H9 (cell line): ENCODE results near the gene TMIGD2. TPM values are rescaled to one million over a fixed set of nuclear protein-coding genes. Genes with fewer than 3 reads are reported as not detected.

Source experiments
- DNase-seq: peaks from one replicate; pipeline ENCODE4 v3.0.0-alpha.2; 2017
- H2AFZ ChIP-seq: one replicate; pipeline ENCODE4 v1.6.1; 2013; ENCODE audit warnings: mild to moderate bottlenecking, low read length, control low read depth, moderate library complexity
- H2AK5ac ChIP-seq: 2 replicates; pipeline ENCODE4 v1.6.1; 2013; ENCODE audit warnings: low read length, control low read depth, mixed read lengths; ENCODE audit not compliant: insufficient read length
- H2BK120ac ChIP-seq: one replicate; pipeline ENCODE4 v1.6.1; 2013; ENCODE audit warnings: low read depth, mild to moderate bottlenecking, low read length, control low read depth, inconsistent platforms; ENCODE audit not compliant: poor library complexity, severe bottlenecking
- H2BK12ac ChIP-seq: 2 replicates; pipeline ENCODE4 v1.6.1; 2013; ENCODE audit warnings: low read length, control low read depth, mixed read lengths, low read depth; ENCODE audit not compliant: insufficient read length
- H2BK15ac ChIP-seq: 2 replicates; pipeline ENCODE4 v1.6.1; 2013; ENCODE audit warnings: low read depth, low read length, control low read depth
- H2BK20ac ChIP-seq: one replicate; pipeline ENCODE4 v1.6.1; 2013; ENCODE audit warnings: low read depth, mild to moderate bottlenecking, low read length, control low read depth, inconsistent platforms; ENCODE audit not compliant: poor library complexity, severe bottlenecking
- H2BK5ac ChIP-seq: 2 replicates; pipeline ENCODE4 v1.6.1; 2013; ENCODE audit warnings: low read length, control low read depth, mixed read lengths; ENCODE audit not compliant: insufficient read length
- H3K14ac ChIP-seq: 2 replicates; pipeline ENCODE4 v1.6.1; 2013; ENCODE audit warnings: low read length, control low read depth; ENCODE audit not compliant: insufficient read depth
- H3K18ac ChIP-seq: 2 replicates; pipeline ENCODE4 v1.6.1; 2013; ENCODE audit warnings: low read depth, mild to moderate bottlenecking, mixed read lengths, low read length, control low read depth; ENCODE audit not compliant: insufficient read length
- H3K23ac ChIP-seq: 2 replicates; pipeline ENCODE4 v1.6.1; 2013; ENCODE audit warnings: low read length, control low read depth, mixed read lengths, low read depth; ENCODE audit not compliant: insufficient read length
- H3K23me2 ChIP-seq: 2 replicates; pipeline ENCODE4 v1.6.1; 2013; ENCODE audit warnings: low read depth, mild to moderate bottlenecking, mixed read lengths, low read length, control low read depth; ENCODE audit not compliant: insufficient read length, poor library complexity, severe bottlenecking
- H3K27ac ChIP-seq: 2 replicates; pipeline ENCODE4 v1.5.1; 2013; ENCODE audit warnings: low read length, control low read depth, mixed read lengths, low read depth; ENCODE audit not compliant: insufficient read length
- H3K27me3 ChIP-seq: 2 replicates; pipeline ENCODE4 v1.6.1; 2013; ENCODE audit warnings: low read length, control low read depth, inconsistent platforms; ENCODE audit not compliant: insufficient read depth
- H3K4ac ChIP-seq: 2 replicates; pipeline ENCODE4 v1.6.1; 2013; ENCODE audit warnings: low read depth, mild to moderate bottlenecking, control low read depth, inconsistent platforms, low read length, moderate library complexity
- H3K4me1 ChIP-seq: 2 replicates; pipeline ENCODE4 v1.6.1; 2013; ENCODE audit warnings: low read length, control low read depth, inconsistent platforms; ENCODE audit not compliant: insufficient read depth
- H3K4me2 ChIP-seq: 2 replicates; pipeline ENCODE4 v1.6.1; 2013; ENCODE audit warnings: low read length, control low read depth, mixed read lengths; ENCODE audit not compliant: insufficient read length, insufficient read depth
- H3K56ac ChIP-seq: 2 replicates; pipeline ENCODE4 v1.6.1; 2013; ENCODE audit warnings: low read depth, mild to moderate bottlenecking, mixed read lengths, low read length, control low read depth; ENCODE audit not compliant: insufficient read length
- H3K79me1 ChIP-seq: 2 replicates; pipeline ENCODE4 v1.6.1; 2013; ENCODE audit warnings: low read depth, mild to moderate bottlenecking, moderate library complexity, low read length, control low read depth, inconsistent platforms; ENCODE audit not compliant: insufficient read depth, poor library complexity, severe bottlenecking
- H3K79me2 ChIP-seq: 2 replicates; pipeline ENCODE4 v1.6.1; 2013; ENCODE audit warnings: low read length, control low read depth, inconsistent platforms; ENCODE audit not compliant: insufficient read depth
- H3K9ac ChIP-seq: 2 replicates; pipeline ENCODE4 v1.6.1; 2013; ENCODE audit warnings: low read length, control low read depth, mixed read lengths; ENCODE audit not compliant: insufficient read length; ENCODE audit errors: extremely low read depth
- H3K9me3 ChIP-seq: one replicate; pipeline ENCODE4 v1.6.1; 2013; ENCODE audit warnings: low read depth, low read length, inconsistent platforms; ENCODE audit not compliant: control insufficient read depth
- H3T11ph ChIP-seq: one replicate; pipeline ENCODE4 v1.6.1; 2013; ENCODE audit warnings: mild to moderate bottlenecking, low read length, control low read depth, inconsistent platforms
- H4K20me1 ChIP-seq: one replicate; pipeline ENCODE4 v1.6.1; 2013; ENCODE audit not compliant: control insufficient read depth, insufficient read length, insufficient read depth
- H4K5ac ChIP-seq: 2 replicates; pipeline ENCODE4 v1.6.1; 2013; ENCODE audit warnings: low read depth, mild to moderate bottlenecking, mixed read lengths, low read length, control low read depth; ENCODE audit not compliant: insufficient read length
- H4K8ac ChIP-seq: replicated peaks from 2 replicates; pipeline ENCODE4 v1.6.1; 2013; ENCODE audit warnings: low read length, control low read depth, mixed read lengths, low read depth; ENCODE audit not compliant: insufficient read length
- H4K91ac ChIP-seq: 2 replicates; pipeline ENCODE4 v1.6.1; 2013; ENCODE audit warnings: low read depth, mild to moderate bottlenecking, moderate library complexity, mixed read lengths, low read length, control low read depth; ENCODE audit not compliant: insufficient read length
- H3K27ac Mint-ChIP-seq, 3 experiments: 2 replicates in 2 of 3; 3 replicates in 1 of 3; pipeline ENCODE4 v1.8.0; 2020 to 2021; ENCODE audit warnings: mixed read lengths in 3 of 3, mild to moderate bottlenecking in 1 of 3, moderate library complexity in 1 of 3
- H3K27me3 Mint-ChIP-seq: 2 replicates; pipeline ENCODE4 v1.8.0; 2021; ENCODE audit warnings: low read depth, mild to moderate bottlenecking, moderate library complexity, mixed read lengths
- H3K36me3 Mint-ChIP-seq, 3 experiments: 2 replicates in 2 of 3; 3 replicates in 1 of 3; pipeline ENCODE4 v1.8.0; 2020 to 2021; ENCODE audit warnings: low read depth in 3 of 3, mixed read lengths in 3 of 3; ENCODE audit not compliant: insufficient read depth in 1 of 3
- H3K4me1 Mint-ChIP-seq, 2 experiments: 2 replicates each; pipeline ENCODE4 v1.8.0; 2020; ENCODE audit warnings: mixed read lengths in 2 of 2
- H3K4me3 Mint-ChIP-seq, 2 experiments: 2 replicates in 1 of 2; 3 replicates in 1 of 2; pipeline ENCODE4 v1.8.0; 2020 to 2021; ENCODE audit warnings: mild to moderate bottlenecking in 2 of 2, mixed read lengths in 2 of 2, moderate library complexity in 1 of 2
- H3K9me3 Mint-ChIP-seq, 2 experiments: 2 replicates in 1 of 2; 3 replicates in 1 of 2; pipeline ENCODE4 v1.8.0; 2020; ENCODE audit warnings: mild to moderate bottlenecking in 2 of 2, mixed read lengths in 2 of 2, moderate library complexity in 1 of 2
- CTCF ChIP-seq: fragments of 200-600 bp; sonication (generic); conservative IDR thresholded peaks from 3 replicates; pipeline ENCODE4 v1.8.0; 2021; ENCODE audit warnings: antibody characterized with exemption, mild to moderate bottlenecking
- WGBS: extraction: QIAGEN DNeasy Blood & Tissue Kit; methylation state at CpG from one replicate; pipeline ENCODE4 v1.1.7; 2013; ENCODE audit warnings: missing lambda C conversion rate, low lambda C conversion rate, mixed read lengths; ENCODE audit not compliant: insufficient read length; ENCODE audit errors: extremely low coverage; 5-methylcytosine and 5-hydroxymethylcytosine counted together
- total RNA-seq: library from RNA; stranded (reverse); gene quantifications from 2 replicates; pipeline ENCODE4 v1.2.1, GENCODE V29; 2021

Gene TMIGD2
- total RNA-seq, 1 experiment from 2014 or later, result 0.26 TPM

- no peak overlapping the region for H3K4ac ChIP-seq
- H2BK120ac ChIP-seq, result no peak overlapping the region
- H3K4me2 ChIP-seq, result peak overlapping the region; percentile 74
- Mint-ChIP-seq H3K27ac (peak overlapping the region; percentile 71 to 98 (median 98)), H3K4me3 (peak overlapping the region; percentile 57 to 87), H3K36me3 (peaks cover 2 to 23% (median 9%) of the 10 kb centered on the region in 3 experiments), H3K27me3 (peaks cover 2% of the 10 kb centered on the region; the same call in 1 of the 2 replicates), H3K9me3 (no peaks in the 10 kb centered on the region), H3K4me1 (peaks cover 10 to 15% of the 10 kb centered on the region in 2 experiments)
- no peak overlapping the region for H3K27ac ChIP-seq
- no peak overlapping the region for H2BK20ac ChIP-seq
- no peak overlapping the region for H3T11ph ChIP-seq
- TF ChIP-seq CTCF, result no peak
- H2BK12ac ChIP-seq, result no peak overlapping the region
- no peak overlapping the region for H3K14ac ChIP-seq
- no peak overlapping the region for H3K9ac ChIP-seq
- no peak overlapping the region for H2AFZ ChIP-seq
- H3K4me1 ChIP-seq, result peaks cover 2% of the 10 kb centered on the region; the same call in 1 of the 2 replicates
- no CpG with 5 or more reads among the region's 30 CpGs for WGBS
- H3K23me2 ChIP-seq, result peaks cover 9% of the 10 kb centered on the region
- no peak overlapping the region for H4K5ac ChIP-seq
- no peak overlapping the region for H4K8ac ChIP-seq
- H3K56ac ChIP-seq, result no peak overlapping the region
- H4K20me1 ChIP-seq, result no peaks in the 10 kb centered on the region
- no peak overlapping the region for H2AK5ac ChIP-seq
- H2BK15ac ChIP-seq, result no peak overlapping the region
- H3K9me3 ChIP-seq, result no peaks in the 10 kb centered on the region
- peak overlapping the region; percentile 29 for H3K18ac ChIP-seq
- no peaks in the 10 kb centered on the region for H3K79me2 ChIP-seq
- H4K91ac ChIP-seq, result no peak overlapping the region
- no peak overlapping the region for H2BK5ac ChIP-seq
- no peak overlapping the region for H3K23ac ChIP-seq
- peak; percentile 96 for DNase-seq
- H3K27me3 ChIP-seq, result no peaks in the 10 kb centered on the region
- H3K79me1 ChIP-seq, result no peaks in the 10 kb centered on the region
These were observed 25.2 kb upstream of the TMIGD2 start for GRCh38 chr19:4327252-4327876.
